NT2/D1 (cell line): ENCODE measurements around the gene HAGH.

Experiments
- SUZ12 ChIP-seq: IDR thresholded peaks from 2 replicates; pipeline ENCODE4 v1.6.1; 2011; ENCODE audit not compliant: insufficient read length, insufficient read depth; ENCODE audit errors: extremely low read depth
- YY1 ChIP-seq: IDR thresholded peaks from 2 replicates; pipeline ENCODE4 v1.6.1; 2011; ENCODE audit not compliant: insufficient read length, insufficient read depth
- ZNF274 ChIP-seq: IDR thresholded peaks from 2 replicates; pipeline ENCODE4 v1.6.1; 2011; ENCODE audit warnings: mild to moderate bottlenecking, low read depth, low read length

DNA sequence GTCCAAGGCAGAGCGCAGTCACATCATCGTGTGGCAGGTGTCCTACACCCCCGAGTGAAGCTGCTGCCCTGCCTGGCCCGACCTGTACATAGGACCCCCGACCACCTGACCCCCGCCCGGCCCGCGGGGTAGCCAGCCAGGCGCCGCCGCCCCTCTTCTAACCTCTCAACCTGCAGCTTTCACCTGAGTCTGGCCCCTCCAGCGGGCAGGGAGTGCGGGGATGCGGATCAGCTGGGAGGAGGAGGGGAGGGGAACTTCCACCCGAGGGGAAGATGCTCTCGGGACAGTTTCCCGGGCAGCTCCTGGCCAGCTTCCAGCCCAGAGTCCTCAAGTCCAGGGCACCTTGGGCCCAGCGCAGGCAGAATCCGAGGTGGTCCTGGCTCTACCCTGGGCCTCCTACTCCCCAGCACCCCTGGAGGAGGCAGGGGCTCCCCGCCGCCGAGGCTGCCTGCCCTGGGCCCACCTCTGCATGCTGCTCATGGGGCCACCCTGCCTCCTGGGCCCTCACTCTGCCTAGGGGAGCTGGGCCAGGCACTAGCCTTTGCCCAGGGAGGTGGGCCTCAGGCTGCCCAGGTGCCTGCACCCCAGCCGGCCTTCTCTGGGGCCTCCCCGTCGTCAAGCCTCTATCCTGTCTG is 57.7 kb downstream of the HAGH start:
- TF ChIP-seq YY1 (no peak), SUZ12 (no peak), ZNF274 (no peak)
